GM18511 (cell line): ENCODE measurements around the gene PPP1R13B.

Experiments
- ATAC-seq: cut with Tn5 transposase; IDR thresholded peaks from one replicate; pipeline ENCODE4 v1.9.1; 2021; ENCODE audit warnings: mild to moderate bottlenecking, moderate library complexity; ENCODE audit not compliant: unreplicated experiment

PPP1R13B gene

GRCh38 chr14:103838117-103838516 is 9.3 kb downstream of the PPP1R13B start:
- ATAC-seq, result no peak

GRCh38 chr14:103836976-103837725 is 10.2 kb downstream of the PPP1R13B start:
- ATAC-seq, result no peak

GRCh38 chr14:103834956-103835355 is 12.4 kb downstream of the PPP1R13B start:
- ATAC-seq, result no peak

GRCh38 chr14:103833711-103834110 is 13.7 kb downstream of the PPP1R13B start:
- no peak for ATAC-seq

- no peak for ATAC-seq
Measured at GRCh38 chr14:103832046-103832445, 15.3 kb downstream of the PPP1R13B start.

- no peak for ATAC-seq
Measured at GRCh38 chr14:103830511-103831270, 16.7 kb downstream of the PPP1R13B start.

- ATAC-seq, result no peak
Measured at GRCh38 chr14:103828315-103828967, 18.9 kb downstream of the PPP1R13B start.

- ATAC-seq, result no peak
Measured at GRCh38 chr14:103825101-103825500, 22.3 kb downstream of the PPP1R13B start.

- ATAC-seq, result no peak
Measured at GRCh38 chr14:103820908-103821307, 26.5 kb downstream of the PPP1R13B start.

- no peak for ATAC-seq
Measured at GRCh38 chr14:103820382-103820781, 27.0 kb downstream of the PPP1R13B start.

- no peak for ATAC-seq
Measured at GRCh38 chr14:103819503-103820307, 27.7 kb downstream of the PPP1R13B start.

- no peak for ATAC-seq
Measured at GRCh38 chr14:103818870-103819269, 28.5 kb downstream of the PPP1R13B start.

GRCh38 chr14:103818422-103818821 is 29.0 kb downstream of the PPP1R13B start:
- no peak for ATAC-seq

GRCh38 chr14:103817595-103817994 is 29.8 kb downstream of the PPP1R13B start:
- ATAC-seq, result no peak

GRCh38 chr14:103816991-103817390 is 30.4 kb downstream of the PPP1R13B start:
- no peak for ATAC-seq

- ATAC-seq, result no peak
Measured at GRCh38 chr14:103815253-103815652, 32.1 kb downstream of the PPP1R13B start.

GRCh38 chr14:103811189-103811588 is 36.2 kb downstream of the PPP1R13B start:
- ATAC-seq, result no peak

- ATAC-seq, result no peak
Measured at GRCh38 chr14:103808403-103809001, 38.9 kb downstream of the PPP1R13B start.

- ATAC-seq, result peak; percentile 60
Measured at GRCh38 chr14:103806805-103807204, 40.6 kb downstream of the PPP1R13B start.

- no peak for ATAC-seq
Measured at GRCh38 chr14:103805708-103806107, 41.7 kb downstream of the PPP1R13B start.
